IPS-NIHi11 (cell line): ENCODE data around the gene TTYH3.
"Not testable (repeated sequence)": the region's sequence is repeated elsewhere in the genome, so short reads cannot be mapped to it uniquely, and the experiment has no call there.

Experiments
- DNase-seq: peaks from one replicate; pipeline ENCODE4 v3.0.0; 2012; ENCODE audit warnings: mixed read lengths, low spot score

The TTYH3 gene

DNA sequence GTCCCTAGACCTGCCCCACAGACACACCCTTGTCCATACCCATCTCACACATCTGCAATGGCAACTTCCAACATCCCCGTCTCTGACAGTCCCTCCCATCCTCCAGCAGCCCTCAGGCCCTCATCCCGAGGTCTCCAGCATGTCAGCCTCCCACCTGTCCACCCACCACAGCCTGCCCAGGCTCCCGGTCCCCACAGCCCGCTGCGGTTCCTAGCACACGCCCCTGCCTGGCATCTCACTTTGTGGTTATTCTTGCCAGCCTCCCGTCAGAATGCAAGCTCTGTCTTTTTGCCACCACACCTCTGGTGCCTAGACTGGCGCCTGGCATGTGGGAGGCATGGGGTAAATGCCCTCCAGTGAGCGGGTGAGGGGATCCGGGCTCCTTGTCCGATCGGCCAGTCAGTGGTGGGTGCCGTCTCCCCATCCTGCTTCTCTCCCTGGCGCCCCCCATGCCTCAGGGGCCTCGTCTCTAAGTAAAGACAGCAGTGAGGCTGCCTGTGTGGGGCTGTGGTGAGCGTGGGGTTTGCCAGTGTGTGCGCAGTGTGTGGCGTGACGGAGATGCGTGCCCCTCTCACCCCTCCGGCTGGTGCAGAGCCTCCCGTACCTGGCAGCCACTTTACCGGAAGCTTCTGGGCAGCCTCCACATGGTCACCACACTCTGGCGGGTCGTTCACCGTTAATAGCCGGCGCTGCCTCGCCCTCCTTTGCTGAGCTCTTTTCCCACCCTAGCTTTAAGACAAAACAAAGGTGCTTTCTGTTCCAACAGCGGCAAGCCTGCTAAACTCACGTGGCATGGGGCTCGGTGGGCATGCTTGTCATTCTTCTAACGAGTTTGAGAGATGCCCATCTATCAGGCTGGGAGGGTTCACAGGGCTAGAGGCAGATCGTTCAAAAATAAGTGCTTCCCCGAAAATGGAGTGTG, 28.5 kb upstream of the TTYH3 start:
- no peak for DNase-seq

DNA sequence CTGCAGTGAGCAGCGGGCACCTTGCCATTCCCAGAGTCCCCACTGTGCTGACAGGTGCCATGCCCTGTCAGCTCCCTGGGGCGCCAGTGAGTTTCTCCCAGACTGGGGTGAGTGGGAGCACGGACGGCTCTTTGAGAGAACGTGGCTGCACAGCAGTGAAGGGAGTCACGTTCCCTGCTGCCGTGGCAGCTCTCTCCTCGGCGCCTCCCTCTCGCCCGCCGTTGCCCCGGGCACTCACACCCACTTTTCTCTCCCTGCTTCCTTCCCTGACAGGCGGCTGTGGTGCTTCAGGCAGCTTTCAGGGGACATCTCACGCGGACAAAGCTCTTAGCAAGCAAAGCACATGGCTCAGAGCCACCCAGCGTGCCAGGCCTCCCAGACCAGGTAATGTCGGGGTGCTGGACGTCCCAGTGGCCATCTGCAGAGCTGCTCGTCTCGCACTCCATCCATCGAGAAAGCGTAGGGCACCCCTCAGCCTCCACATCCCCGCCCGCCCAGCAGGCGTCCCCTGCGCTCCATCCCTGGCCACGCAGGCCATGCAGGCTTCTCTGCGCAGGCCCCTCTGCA, 27.1 kb upstream of the TTYH3 start:
- DNase-seq: peak; percentile 38

DNA sequence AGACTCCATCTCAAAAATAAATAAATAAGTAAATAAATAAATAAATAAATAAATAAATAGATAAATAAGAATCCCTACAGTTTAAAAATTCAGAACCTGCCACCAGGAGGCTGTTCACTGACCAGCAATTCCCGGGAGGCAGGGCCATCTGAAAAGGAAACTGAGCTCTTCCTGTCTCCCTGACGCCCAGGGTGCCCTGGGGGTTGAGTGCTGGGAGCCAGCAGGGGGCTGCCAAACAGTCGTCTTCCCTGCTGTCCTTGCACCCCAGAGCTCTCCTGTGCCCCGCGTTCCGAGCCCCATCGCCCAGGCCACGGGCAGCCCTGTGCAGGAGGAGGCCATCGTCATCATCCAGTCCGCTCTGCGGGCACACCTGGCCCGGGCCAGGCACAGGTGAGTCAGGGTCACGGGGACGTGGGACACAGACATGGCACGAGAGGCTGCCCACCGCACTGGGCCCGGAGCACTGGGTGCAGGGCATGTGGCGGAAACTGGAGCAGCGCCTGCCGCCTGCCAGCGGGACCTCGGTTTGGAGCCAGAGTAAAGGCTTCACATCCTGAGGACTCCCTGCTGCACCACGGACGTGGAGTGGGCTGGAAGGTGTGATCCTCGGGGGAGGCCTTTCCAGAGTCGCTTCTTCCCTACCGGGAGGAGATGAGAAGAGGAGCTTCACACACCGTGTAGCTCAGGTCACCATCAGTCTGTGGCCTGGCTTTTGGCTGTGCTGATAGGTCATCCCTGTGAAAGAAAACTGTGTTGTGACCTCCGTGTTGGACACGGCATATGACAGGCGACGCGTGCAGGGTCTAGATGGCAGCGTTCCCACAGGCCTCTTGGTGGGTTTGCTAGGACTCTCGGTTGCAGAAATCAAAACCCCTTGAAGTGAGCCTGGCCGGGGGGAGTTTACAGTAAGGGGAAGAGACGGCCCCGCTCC, 25.9 kb upstream of the TTYH3 start:
- peak; percentile 30 for DNase-seq

DNA sequence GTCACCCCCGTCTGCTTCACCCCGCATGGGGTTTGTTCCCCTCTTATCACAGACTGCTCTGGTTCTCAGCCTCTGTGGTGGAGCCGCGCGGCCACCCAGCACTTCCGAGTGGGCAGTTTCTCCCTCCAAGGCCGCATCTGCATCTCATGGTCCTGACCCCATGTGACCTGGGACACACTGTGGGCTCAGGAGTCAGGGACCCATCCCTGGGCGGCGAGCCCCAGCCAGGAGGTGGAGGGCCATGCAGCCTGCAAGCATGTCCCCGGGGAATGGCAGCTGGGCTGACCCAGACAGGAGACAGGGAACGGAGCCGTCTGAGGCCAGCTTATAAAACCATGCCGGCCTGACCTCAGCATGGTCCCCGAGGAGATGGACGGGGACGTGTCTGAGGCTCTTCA, 25.2 kb upstream of the TTYH3 start:
- DNase-seq: peak; percentile 8

DNA sequence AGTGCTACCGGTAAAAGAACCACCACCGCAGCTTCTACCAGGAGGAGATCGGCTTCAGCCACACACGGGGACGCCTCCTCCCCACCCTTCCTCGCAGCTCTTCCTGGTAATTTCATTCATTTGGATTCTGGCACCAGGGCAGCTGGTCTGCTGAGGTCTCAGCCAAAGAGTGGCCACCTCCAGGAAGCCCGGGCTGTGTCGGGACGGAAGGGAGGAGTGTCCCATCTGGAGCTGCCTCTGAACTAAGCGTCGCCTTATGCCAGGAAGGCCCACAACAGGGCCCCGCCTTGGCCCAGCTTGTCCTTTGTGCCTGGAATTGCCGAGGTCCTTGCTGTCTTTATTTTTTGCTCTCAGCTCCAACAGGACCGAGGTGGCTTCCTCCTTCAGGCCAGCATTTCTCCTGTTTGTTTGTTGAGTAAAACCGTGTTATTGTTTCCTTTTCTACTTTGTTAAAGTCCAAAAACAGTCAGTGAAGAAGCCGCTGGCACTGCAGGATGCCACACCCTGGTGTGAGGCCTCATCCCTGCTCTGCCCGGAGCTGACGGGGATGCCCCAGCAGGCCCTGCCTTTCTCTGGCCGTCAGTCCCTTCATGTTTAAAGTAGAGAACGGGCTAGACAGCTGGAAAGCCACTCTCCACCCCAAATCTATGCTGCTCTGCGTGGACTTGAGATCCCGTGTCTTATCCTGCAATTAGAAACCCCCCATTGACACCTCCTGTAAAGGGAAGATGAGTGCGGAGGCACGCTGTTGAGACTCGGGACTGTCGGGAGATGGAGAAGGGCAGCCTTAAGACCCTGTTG, 24.5 kb upstream of the TTYH3 start:
- no peak for DNase-seq

DNA sequence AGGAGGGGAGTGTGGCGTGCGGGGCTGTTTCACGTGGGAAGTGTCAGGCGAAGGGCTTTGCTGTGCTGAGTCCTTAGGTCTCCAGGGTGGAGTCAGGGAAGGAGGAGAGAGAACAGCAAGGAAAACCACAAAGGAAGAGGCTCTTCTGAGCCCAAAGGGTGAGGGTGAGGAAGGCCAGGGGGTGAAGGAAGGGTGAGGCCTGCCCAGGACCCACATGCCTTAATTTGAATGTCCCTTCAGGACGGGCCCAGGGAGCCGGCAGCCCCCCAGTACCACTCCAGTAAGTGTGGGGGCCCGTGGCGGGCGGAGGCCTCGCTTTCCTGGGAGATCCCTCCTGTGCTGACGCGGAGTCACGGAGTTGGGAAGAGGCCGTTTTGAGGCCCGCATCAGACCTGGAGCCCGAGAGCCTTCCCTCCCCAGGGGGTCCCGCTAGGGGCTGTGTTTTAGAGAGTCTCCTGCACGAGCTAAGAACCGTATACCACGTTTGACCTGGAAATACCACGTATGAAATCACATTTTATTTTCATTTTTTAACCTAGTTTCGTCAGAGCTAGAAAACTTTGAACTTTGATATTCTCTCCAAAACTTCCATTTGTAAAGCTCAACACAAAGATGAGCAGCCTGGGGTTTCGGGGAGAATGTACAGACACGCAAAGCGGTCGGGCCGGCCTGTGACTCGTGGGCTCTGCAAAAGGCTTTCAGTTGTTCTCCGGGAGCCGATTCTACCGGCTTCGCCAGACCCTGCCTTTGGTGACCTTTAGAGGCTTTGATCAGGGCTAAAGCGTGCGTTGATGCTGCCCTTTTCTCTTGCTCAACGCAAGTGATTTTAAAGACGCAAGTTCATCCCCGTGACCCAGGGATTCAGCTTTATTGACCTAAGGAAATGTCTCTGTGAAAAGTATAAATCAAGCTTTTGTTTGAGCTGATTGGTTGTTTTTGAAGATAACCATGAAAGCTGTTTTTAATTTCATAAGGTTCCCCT, 23.6 kb upstream of the TTYH3 start:
- DNase-seq: peak; percentile 23

DNA sequence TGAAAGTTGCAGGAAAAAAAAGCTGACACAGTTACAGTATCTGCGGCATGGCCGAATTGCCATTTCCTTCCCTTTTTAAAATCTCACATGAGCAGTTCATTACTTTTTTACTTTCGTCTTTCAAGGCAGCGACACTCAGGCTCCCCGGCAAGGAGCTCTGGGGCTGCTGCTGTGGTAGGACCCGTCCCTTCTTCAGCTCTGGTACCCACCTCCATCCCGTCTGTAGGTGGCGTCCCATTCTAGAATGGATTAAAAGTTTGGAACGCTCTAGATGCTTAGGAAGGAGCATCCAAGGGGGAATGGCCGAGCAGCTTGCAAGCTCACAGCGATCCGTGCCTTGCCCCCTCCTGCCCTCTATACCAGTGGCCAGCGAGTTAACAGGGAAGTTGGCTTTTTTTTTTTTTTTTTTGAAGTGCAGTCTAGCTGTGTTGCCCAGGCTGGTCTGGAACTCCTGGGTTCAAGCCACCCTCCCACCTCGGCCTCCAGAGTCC, 22.8 kb upstream of the TTYH3 start:
- peak; percentile 73 for DNase-seq

DNA sequence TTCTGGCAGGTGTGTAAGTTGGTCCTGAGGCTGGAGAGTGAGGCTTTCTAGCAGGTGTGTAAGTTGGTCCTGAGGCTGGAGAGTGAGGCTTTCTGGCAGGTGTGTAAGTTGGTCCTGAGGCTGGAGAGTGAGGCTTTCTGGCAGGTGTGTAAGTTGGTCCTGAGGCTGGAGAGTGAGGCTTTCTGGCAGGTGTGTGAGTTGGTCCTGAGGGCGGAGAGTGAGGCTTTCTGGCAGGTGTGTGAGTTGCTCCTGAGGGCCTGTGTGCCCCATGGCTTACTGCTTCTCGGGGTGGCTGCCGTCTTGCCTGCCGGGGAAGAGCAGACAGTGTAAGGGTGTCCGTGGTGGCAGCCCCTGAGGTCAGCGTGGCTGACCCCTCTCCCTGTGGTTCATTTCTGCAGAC, 22.1 kb upstream of the TTYH3 start:
- DNase-seq: not testable (repeated sequence)

DNA sequence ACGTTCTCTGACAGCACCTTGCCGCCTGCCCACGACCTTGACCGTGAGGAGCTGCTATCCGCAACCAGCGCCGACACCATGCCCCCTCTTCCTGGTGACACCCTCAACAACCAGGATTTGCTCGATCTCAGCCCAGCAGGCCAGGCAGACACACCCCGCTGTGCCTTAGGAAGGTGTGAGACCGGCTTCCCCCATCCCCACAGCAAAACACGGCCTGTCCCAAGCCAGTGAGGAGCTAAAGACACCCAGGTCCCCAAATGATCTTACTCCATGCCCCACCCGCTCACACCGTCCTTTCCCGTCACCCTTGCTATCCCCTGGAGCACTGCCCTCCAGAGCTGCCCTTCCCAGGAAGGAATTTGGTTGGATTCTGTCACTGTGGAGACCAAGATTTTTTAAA, 21.3 kb upstream of the TTYH3 start:
- DNase-seq: no peak

DNA sequence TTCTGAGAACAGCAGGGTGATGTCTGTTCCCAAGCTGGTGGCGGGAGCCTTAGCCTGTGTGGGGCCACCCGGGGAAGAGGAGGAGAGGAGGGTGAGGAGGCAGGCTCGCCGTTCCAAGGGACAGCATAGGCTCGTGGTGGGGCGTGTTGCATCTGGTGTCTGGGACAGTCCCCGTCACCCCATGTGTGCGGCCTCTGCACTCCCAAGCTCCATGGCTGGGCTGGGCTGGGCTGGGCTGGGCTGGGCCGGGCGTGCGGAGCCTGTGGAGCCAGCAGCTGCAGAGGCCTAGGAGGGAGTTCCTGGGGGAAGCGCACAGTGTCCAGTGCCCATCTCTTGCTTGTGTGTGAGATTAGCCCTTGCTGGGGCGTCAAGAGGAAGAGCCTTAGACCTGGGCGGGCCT, 20.9 kb upstream of the TTYH3 start:
- no peak for DNase-seq

DNA sequence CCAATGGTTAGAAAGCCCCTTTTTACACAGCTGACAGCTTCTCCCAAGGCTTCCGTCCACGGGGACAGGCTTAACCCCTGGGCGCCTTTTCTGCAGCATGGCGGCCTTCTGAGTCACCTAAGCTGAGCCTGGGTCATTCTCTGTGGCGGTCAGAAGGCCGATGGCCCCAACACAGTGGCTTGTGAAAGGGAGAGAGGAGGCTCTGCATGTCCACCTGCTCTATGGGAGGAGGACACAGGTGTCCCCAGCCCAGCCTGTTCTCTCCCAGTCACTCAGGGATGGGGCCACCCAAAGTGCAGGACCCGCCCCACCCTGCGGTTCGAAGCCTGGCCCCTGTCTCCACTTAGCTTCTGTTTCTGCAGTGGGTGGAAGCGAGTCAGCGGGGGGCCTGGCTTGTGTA, 20.4 kb upstream of the TTYH3 start:
- DNase-seq: no peak

DNA sequence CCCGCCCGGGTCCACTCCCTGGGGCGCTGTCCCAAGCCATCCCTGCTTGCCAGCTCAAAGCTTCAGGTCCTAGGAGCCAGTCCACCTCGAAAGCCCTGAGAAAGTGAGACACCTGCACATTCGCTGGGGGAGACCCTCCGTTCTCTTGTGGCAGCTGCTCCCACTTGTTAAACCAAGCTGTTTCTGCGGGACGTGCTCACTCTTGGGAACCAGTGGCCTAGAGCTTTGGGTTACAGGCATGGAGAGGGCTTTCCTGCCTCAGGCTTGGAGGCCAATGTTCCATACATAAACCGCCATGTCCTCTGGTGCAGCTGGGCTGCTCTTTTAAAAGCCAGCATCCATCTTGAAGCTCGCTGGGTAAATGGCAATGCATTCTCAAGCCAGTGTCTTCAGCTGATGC, 19.9 kb upstream of the TTYH3 start:
- no peak for DNase-seq

DNA sequence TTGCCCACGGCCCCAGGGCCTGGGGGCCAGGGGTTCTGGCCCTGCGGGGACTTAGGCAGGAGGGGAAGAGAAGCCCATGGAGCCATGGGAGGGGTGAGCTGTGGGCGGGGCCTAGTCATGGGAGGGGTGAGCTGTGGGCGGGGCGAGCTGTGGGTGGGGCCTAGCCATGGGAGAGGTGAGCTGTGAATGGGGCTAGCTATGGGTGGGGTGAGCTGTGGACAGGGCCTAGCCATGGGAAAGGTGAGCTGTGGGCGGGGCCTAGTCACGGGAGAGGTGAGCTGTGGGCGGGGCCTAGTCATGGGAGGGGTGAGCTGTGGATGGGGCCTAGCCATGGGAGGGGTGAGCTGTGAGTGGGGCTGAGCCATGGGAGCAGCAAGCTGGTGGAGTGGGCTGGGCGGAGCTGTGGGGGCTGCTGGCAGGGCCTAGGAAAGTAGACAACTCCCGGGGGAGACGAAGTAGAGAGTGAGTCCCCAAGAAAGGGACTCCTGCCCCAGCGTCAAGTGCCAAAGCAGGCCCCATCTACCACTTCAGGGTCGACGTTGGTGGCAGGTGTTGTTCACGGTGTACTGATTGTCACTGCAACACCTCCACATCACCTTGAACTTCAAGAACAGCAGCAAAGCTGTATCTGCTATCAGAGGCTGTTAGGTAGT, 19.2 kb upstream of the TTYH3 start:
- DNase-seq: peak; percentile 92

DNA sequence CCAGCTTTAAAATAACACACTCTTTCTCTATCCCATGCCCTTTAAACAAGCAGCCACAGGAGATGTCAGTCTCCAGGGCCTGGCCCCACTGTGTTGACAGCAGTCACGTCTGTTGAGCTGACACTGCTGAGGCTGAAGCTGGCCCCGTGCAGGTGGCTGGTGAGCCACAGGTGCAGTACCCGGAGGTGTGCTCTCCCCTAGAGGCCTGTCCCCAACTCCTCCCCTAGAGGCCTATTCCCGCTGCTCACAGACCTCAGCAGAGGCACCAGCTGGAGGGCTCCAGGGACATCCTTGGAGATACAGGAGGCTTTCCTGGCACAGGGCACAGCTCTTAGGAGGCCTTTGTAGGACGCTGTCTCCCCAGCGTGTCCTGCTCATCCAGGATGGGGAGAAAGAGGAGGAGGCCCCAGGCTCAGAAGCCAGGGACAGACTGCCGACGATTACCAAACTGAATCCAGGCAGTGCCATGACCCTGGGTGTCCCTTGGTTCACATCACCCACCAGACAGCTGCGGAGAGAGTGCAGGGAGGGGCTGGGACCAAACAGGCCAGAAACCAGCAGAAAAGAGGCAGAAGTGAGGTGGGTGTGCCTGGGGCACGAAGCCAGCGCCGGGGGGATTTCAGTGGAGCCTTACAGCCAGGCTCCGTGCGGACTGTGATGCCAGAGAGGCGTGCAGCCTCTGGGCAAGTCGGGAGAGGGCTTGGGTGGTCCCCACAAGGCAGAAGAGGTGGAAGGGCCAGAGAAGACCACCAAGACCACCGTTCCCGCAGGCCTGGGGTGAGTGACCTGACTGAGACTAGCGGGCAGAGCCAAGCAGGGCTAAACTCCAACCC, 18.5 kb upstream of the TTYH3 start:
- DNase-seq: no peak

DNA sequence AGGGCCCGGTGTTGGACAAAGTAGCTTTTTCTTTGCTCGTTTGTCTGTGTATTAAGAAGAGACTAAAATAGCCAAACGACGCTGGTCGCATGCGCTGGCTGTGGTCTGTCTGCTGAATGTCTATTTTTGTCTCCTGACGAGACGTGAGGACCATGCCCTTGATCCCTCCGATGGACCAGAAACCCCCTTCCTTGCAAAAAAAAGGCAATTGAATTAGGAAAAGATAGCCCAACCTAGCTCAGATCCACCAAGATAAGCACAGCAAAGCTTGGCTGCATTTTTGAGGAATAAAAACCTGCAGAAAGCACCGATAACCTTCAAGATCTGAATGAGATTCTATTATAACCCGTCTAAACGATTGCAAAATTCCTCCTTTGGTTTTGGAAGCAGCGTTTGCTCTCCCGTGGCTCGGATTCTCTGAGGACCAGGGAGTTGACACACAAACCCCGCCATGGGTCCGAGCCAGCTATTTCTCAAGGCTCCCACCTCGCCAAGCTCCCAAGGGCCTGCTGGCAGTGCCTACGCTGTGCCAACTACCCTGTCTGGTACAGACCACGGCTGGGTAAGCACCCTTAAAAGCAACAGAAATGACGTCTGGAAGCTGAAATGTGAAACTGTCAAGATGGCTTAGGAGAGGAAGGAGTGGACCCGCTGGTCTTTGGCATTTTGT, 17.7 kb upstream of the TTYH3 start:
- DNase-seq: no peak

DNA sequence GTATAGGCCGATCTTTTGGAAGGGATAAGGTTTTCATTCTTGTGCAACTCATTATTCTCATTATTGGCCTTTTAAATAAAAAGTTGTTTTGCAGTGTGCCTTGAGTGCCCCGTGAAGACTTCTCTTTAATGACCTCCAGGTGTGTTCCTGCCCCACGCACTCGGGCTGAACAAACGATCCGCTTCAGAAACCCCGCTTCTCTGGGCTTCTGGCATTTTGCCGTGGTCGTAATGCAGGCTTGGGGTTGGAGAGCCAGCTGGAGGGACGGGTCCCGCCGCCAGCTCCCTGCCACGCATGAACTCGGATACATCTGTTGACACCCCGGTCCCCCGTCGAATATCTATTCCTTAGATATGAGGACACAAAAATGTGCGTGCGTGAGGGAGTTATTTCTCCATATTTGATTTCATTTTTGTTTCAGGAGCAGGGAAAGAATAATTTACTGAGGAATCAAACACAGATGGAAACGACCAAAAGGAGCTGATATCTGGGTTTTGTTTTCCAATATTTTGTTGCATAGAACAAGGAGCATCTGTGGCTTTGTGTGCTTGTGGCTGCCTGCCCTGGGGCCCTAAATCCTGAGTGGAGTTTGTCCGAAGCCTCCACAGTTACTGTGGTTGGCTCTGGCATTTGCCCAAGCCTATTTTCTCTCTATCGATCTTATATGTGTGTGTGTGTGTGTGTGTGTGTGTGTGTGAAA, 17.0 kb upstream of the TTYH3 start:
- DNase-seq: no peak
